Activated naive CD4-positive, alpha-beta T cell treated with anti-CD3 and anti-CD28 coated beads, Interleukin-2, amount 10 ng/mL, durations not matched to agents 7 days and 5 days (primary cell): ENCODE data around the gene PDGFC.
"Not testable (repeated sequence)": the region's sequence is repeated elsewhere in the genome, so short reads cannot be mapped to it uniquely, and the experiment has no call there.

ENCODE experiments used
- CTCF ChIA-PET: fragments of 350-600 bp; sonication (Branson Sonifier 250); formaldehyde crosslinking; loops from one replicate; lab custom pipeline; 2021; ENCODE audit warnings: antibody characterized with exemption; lab: Charles Lee
- DNase-seq: peaks from one replicate; pipeline ENCODE4 v3.0.0-alpha.2; 2020
- H3K27ac Mint-ChIP-seq: one replicate; pipeline ENCODE4 v1.8.0; 2021; ENCODE audit warnings: mild to moderate bottlenecking, moderate library complexity, mixed read lengths
- H3K27me3 Mint-ChIP-seq: one replicate; pipeline ENCODE4 v1.8.0; 2021; ENCODE audit warnings: mild to moderate bottlenecking, mixed read lengths
- H3K36me3 Mint-ChIP-seq: one replicate; pipeline ENCODE4 v1.8.0; 2021; ENCODE audit warnings: mixed read lengths
- H3K4me1 Mint-ChIP-seq: one replicate; pipeline ENCODE4 v1.8.0; 2021; ENCODE audit warnings: mixed read lengths
- H3K4me3 Mint-ChIP-seq: one replicate; pipeline ENCODE4 v1.8.0; 2021; ENCODE audit warnings: mild to moderate bottlenecking, moderate library complexity, mixed read lengths
- H3K9me3 Mint-ChIP-seq: one replicate; pipeline ENCODE4 v1.8.0; 2021; ENCODE audit warnings: mixed read lengths

Gene PDGFC

DNA sequence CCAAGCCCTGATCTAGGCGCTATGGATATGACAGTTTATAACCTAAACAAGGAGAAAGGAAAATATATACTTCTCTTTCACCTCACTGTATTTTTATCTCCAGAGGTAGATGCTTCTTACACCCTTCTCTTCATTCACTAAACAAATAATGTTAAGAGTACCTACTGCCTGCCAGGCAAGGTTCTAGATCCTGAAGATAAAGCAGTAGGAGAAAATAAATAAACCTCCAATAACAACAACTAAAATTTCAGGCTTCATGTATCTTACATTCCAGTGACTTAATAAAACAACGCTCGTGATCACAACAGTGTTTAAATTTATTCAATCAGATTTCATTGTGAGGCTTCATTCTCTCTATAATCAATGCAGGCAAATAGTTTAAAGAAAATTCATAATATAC lies 20.7 kb downstream of the PDGFC start:
- H3K27ac Mint-ChIP-seq = no peak overlapping the region
- no peaks in the 10 kb centered on the region for H3K4me1 Mint-ChIP-seq
- CTCF ChIA-PET = no interaction called here

DNA sequence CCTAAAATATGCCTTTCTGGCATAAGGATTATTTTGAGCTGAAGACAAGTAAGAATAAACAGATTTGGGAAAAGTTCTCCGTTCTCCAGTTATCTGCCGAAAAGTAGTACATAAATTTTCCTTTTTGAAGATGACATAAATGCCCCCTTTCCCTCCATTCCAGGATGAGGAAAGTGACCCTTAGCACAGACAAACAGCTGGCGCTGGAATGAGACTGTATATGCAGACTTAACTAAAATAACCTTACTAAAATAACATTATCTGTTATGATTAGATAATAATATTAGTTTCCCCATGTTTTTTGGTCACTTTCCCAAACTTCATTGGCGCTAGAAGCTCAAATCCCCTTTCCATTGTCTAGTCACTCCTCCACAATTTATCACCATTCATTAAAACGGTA lies 21.5 kb downstream of the PDGFC start:
- DNase-seq = no peak
- no peaks in the 10 kb centered on the region for H3K36me3 Mint-ChIP-seq
- H3K4me1 Mint-ChIP-seq = no peaks in the 10 kb centered on the region
- CTCF ChIA-PET = no interaction called here
- H3K27me3 Mint-ChIP-seq = no peaks in the 10 kb centered on the region
- no peaks in the 10 kb centered on the region for H3K9me3 Mint-ChIP-seq
- no peak overlapping the region for H3K27ac Mint-ChIP-seq
- no peak overlapping the region for H3K4me3 Mint-ChIP-seq

More for the DNA sequence above, 20.7 kb downstream of the PDGFC start:
- DNase-seq = no peak
- Mint-ChIP-seq H3K36me3 (no peaks in the 10 kb centered on the region), H3K27me3 (no peaks in the 10 kb centered on the region), H3K4me3 (no peak overlapping the region), H3K9me3 (no peaks in the 10 kb centered on the region)

DNA sequence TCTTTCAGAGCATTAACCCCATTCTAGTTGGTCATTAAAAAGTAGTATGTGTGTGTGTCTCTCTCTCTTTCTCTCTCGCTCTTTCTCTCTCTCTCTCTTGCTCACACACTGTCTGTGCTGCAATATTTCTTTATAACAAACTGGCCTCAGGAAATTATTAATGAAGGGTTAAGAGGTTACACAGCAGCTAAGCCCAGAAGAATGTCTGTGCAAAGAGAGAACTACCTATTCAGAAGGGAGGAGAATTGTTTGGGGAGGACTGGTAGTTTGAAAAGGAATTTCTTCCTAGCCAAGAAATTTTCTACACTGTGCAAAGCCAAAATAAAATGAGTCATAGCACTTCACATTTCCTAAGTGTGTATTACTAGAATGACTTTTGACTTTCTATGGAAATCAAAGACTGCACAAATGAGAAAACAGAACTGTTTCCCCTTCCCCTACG lies 22.2 kb downstream of the PDGFC start:
- Mint-ChIP-seq H3K36me3 (no peaks in the 10 kb centered on the region), H3K9me3 (no peaks in the 10 kb centered on the region), H3K4me1 (no peaks in the 10 kb centered on the region), H3K27ac (no peak overlapping the region), H3K4me3 (no peak overlapping the region), H3K27me3 (no peaks in the 10 kb centered on the region)
- CTCF ChIA-PET = no interaction called here
- no peak for DNase-seq

DNA sequence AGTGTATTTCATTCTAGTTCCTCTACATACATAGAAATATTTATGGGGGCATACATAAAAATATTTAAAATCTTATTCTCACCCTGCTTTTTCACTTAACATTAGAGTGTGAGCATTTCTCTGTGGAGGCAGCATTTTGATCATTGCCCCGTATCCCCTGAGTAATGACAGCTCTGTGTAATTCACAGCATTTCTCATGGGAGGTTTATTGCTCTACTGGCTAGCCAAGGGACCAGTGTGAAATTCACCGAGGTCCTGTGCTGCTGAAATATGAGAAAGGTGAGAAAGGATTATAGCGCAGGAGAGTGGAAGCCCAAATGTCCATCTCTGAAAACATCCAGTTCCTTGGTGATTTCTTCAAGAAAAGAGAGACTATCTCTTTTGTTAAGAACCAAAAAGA lies 22.9 kb downstream of the PDGFC start:
- no peaks in the 10 kb centered on the region for H3K27me3 Mint-ChIP-seq
- H3K4me1 Mint-ChIP-seq = no peaks in the 10 kb centered on the region
- H3K36me3 Mint-ChIP-seq = no peaks in the 10 kb centered on the region
- CTCF ChIA-PET = no interaction called here
- DNase-seq = no peak
- H3K9me3 Mint-ChIP-seq = no peaks in the 10 kb centered on the region
- H3K4me3 Mint-ChIP-seq = no peak overlapping the region
- no peak overlapping the region for H3K27ac Mint-ChIP-seq

DNA sequence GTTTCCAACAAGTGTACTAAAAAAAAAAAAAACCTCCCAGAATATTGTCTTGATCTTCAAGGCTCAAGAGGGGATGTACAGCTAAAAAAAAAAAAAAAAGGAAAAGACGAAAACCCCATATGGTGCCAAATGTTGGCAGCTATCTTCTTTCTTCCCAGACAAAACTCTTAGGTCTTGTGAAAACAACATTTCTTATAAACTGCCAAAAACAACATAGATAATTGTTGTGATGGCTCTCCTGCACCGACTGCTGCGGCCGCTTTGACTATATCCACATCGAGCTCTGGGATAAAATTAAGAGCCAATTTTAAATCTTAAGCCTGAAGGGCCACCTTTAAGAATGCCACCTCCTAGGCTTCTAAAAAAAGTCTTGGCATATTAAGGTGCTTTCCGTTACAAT lies 23.5 kb downstream of the PDGFC start:
- DNase-seq = no peak
- no peak overlapping the region for H3K4me3 Mint-ChIP-seq
- no peak overlapping the region for H3K27ac Mint-ChIP-seq
- no peaks in the 10 kb centered on the region for H3K4me1 Mint-ChIP-seq
- CTCF ChIA-PET = interaction anchor here (0.6 kb wide), 1 partner anchor 13 kb away, joined by 3 read pairs; no protein-coding TSS in a partner anchor
- H3K27me3 Mint-ChIP-seq = no peaks in the 10 kb centered on the region
- no peaks in the 10 kb centered on the region for H3K36me3 Mint-ChIP-seq
- H3K9me3 Mint-ChIP-seq = no peaks in the 10 kb centered on the region

DNA sequence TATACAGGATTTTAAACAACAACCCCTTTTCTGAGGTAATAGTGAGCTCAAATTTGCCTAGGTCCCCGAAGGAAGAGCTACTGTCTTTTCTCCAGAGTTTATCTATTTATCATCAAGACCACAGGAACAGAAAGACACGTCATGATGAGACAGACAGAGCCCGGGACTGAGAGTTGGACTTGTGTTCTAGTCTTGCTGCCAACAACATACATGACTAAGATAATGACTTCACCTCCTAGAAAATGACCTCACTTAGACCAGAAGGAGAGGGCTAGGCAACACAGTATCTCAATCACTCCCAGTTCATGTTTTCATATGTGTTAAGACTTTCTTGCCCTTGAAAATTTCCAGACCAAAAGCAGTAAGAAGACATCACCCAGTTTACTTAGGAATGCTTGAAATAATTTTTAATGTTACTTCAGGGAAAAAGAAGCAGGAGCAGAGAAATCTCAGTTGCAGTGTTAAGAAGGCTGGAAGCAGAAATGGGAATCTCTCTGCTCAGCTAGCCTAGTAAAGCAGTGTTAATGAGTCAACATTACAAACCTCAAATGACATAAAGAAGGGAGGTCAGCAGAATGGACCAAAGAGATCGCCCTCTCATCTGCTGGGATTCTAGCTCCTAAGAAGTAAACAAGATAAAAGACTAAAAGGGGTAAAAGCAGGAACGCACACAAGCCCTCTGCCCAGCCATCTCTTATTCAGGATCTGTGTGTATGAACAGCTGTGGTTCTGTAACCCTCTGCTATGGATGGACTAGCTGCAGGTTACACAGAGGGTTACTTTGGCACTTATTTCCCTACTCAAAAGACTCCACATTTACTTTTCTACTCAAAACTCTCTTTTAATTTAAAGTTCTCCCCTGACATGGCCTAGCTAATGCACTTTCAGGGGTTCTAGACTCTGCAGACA lies 24.8 kb downstream of the PDGFC start:
- DNase-seq = no peak
- H3K27me3 Mint-ChIP-seq = no peaks in the 10 kb centered on the region
- no peaks in the 10 kb centered on the region for H3K9me3 Mint-ChIP-seq
- H3K4me3 Mint-ChIP-seq = no peak overlapping the region
- H3K36me3 Mint-ChIP-seq = no peaks in the 10 kb centered on the region
- CTCF ChIA-PET = no interaction called here
- no peaks in the 10 kb centered on the region for H3K4me1 Mint-ChIP-seq
- H3K27ac Mint-ChIP-seq = no peak overlapping the region

DNA sequence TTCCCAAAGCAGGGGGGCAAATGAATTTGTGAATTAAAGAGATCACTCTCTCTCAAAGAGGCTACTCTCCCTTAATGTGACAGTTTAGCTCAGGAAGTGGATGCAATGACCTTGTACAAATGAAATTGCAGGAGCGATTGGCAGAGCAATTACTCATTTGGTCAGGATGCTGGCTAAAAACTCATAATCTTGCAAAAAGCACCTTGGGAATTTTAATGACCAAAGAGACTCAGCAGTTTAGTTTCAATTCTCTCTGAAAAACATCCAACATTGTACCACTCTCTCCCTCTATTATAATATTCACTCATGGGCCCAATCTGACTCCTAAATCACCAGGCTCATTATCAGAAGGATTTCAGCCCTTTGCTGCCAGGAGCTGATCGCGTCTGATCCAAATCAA lies 26.1 kb downstream of the PDGFC start:
- no peaks in the 10 kb centered on the region for H3K27me3 Mint-ChIP-seq
- no peaks in the 10 kb centered on the region for H3K9me3 Mint-ChIP-seq
- H3K4me1 Mint-ChIP-seq = no peaks in the 10 kb centered on the region
- H3K4me3 Mint-ChIP-seq = no peak overlapping the region
- H3K36me3 Mint-ChIP-seq = no peaks in the 10 kb centered on the region
- no peak overlapping the region for H3K27ac Mint-ChIP-seq
- no peak for DNase-seq
- CTCF ChIA-PET = no interaction called here

DNA sequence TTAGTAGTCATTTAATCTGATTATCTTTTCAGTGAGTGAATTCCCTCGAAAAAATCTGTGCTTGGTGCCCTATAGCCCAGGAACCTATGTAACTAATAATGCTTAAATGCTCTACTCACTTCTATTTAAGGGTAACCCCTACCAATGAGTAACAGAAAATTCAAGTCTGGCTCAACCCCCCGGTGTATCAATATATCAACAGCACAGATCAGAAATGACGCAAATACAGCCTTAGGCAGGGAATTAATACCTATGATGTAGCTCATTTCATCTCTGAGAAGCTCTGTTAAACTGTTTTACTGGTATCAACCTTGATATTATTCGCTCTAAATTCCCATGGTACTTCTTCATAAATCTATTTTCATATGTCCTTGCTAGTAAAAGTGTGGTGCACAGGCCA lies 28.6 kb downstream of the PDGFC start:
- Mint-ChIP-seq H3K27ac (no peak overlapping the region), H3K4me1 (no peaks in the 10 kb centered on the region), H3K4me3 (no peak overlapping the region), H3K27me3 (no peaks in the 10 kb centered on the region), H3K36me3 (no peaks in the 10 kb centered on the region), H3K9me3 (no peaks in the 10 kb centered on the region)
- no peak for DNase-seq
- CTCF ChIA-PET = no interaction called here

DNA sequence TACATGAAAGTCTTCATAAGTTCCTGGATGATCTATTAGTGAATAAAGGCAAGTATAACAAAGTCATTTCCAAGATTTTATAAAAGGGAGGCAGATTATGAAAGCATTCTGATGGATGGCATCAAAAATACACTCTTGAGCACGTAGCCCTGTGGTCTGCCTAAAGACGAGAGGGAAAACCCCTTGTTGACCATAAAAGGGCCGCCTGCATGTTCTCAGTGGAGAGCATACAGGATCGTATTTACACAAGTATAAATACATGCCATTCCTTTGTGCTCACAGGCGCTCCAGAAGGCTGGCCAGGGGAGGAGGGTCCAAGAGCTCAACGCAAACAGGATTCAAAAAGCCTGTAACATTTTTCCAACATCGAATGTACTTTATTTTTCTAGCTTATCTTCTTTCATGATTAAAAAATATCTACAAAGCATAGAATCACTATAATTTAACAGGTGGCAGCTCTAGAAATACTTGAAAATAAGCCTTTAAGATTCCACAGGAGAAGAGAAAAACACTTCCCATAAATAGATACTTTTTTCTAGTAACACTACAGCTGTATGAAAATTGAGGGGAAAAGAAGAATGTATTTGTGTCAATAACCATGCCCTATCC lies 29.6 kb downstream of the PDGFC start:
- Mint-ChIP-seq H3K4me3 (no peak overlapping the region), H3K4me1 (no peaks in the 10 kb centered on the region), H3K36me3 (no peaks in the 10 kb centered on the region), H3K9me3 (no peaks in the 10 kb centered on the region), H3K27me3 (no peaks in the 10 kb centered on the region), H3K27ac (no peak overlapping the region)
- DNase-seq = no peak
- CTCF ChIA-PET = no interaction called here

DNA sequence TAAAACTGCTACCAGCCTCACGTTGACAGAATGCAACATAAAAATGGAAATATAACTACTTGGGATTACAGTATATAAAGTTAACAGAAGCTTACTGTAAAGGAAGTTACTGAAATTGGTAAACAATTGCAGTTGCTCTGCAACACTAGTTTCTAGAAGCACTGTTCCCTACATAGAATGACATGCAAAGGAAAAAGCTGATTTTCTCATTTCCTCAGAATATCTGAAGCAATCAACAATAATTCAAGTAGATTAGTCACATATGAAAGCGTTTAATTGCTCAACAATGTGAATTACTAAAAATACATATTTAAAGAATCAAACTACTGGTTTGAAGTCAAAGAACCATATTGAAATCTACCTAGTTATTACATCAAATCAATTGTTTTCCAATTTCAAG lies 31.8 kb downstream of the PDGFC start:
- Mint-ChIP-seq H3K36me3 (no peaks in the 10 kb centered on the region), H3K27me3 (no peaks in the 10 kb centered on the region), H3K9me3 (no peaks in the 10 kb centered on the region), H3K4me3 (no peak overlapping the region), H3K27ac (no peak overlapping the region), H3K4me1 (no peaks in the 10 kb centered on the region)
- CTCF ChIA-PET = no interaction called here
- no peak for DNase-seq

DNA sequence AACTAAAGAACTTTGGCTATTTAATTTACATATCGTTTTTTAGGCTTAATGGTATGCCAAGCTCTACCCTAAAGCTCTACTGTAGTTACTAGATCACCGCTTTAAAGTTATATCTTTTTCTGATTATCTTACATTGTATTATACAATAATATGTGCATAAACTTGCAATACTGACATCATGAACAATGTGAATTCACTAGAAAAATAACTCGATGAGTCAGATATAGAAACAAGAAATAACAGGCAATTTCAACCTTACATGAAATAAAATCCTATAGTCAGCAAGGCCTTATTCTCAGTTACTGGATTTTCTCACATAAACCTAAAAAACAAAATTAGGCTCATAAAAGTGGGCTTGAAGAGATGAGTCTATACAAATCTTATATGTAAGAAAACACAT lies 32.5 kb downstream of the PDGFC start:
- H3K9me3 Mint-ChIP-seq = no peaks in the 10 kb centered on the region
- no peaks in the 10 kb centered on the region for H3K4me1 Mint-ChIP-seq
- no peak overlapping the region for H3K27ac Mint-ChIP-seq
- DNase-seq = no peak
- H3K36me3 Mint-ChIP-seq = no peaks in the 10 kb centered on the region
- no peak overlapping the region for H3K4me3 Mint-ChIP-seq
- CTCF ChIA-PET = no interaction called here
- H3K27me3 Mint-ChIP-seq = no peaks in the 10 kb centered on the region

DNA sequence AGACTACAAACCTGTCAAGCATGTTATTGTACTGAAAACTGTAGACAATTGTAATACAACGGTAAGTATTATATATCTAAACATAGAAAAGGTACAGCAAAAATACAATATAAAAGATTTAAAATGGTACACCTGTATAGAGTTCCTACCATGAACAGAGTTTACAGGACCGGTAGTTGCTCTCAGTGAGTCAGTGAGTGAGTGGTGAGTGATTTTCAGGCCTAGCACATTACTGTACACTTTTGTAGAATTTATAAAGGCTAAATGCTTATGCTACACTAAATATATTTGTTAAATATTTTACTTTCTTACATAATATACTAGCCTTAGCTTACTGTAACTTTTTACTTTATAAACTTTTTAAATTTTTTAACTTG lies 37.4 kb downstream of the PDGFC start:
- H3K4me1 Mint-ChIP-seq = no peaks in the 10 kb centered on the region
- CTCF ChIA-PET = no interaction called here

DNA sequence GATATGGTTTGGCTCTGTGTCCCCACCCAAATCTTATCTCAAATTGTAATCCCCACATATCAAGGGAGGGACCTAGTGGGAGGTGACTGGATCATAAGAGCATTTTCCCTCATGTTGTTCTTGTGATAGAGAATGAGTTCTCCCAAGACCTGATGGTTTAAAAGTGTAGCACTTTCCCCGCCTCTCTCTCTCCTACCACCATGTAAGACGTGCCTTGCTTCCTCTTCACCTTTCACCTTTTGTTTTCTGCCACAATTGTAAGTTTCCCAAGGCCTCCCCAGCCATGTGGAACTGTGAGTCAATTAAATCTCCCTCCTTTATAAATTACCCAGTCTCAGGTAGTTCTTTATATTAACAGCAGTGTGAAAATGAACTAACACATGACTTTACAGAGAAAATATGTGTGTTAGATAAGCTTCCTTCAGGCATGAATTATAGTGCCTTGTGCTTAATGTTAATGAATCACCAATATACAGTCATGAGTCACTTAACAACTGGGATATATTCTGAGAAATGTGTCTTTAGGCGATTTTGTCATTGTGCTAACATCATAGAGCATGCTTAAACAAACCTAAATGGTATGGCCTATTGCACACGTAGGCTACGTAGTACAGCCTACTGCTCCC lies 37.9 kb downstream of the PDGFC start:
- CTCF ChIA-PET = no interaction called here
- Mint-ChIP-seq H3K36me3 (no peaks in the 10 kb centered on the region), H3K27ac (no peak overlapping the region), H3K9me3 (no peaks in the 10 kb centered on the region), H3K27me3 (no peaks in the 10 kb centered on the region), H3K4me1 (no peaks in the 10 kb centered on the region), H3K4me3 (no peak overlapping the region)
- DNase-seq = no peak

More for the DNA sequence above, 37.4 kb downstream of the PDGFC start:
- Mint-ChIP-seq H3K27ac (no peak overlapping the region), H3K4me3 (no peak overlapping the region), H3K36me3 (no peaks in the 10 kb centered on the region), H3K9me3 (no peaks in the 10 kb centered on the region), H3K27me3 (no peaks in the 10 kb centered on the region)
- DNase-seq = no peak

DNA sequence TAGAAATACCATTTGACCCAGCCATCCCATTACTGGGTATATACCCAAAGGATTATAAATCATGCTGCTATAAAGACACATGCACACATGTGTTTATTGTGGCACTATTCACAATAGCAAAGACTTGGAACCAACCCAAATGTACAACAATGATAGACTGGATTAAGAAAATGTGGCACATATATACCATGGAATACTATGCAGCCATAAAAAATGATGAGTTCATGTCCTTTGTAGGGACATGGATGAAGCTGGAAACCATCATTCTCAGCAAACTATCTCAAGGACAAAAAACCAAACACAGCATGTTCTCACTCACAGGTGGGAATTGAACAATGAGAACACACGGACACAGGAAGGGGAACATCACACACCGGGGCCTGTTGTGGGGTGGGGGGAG lies 39.2 kb downstream of the PDGFC start:
- CTCF ChIA-PET = interaction anchor here (0.6 kb wide), 1 partner anchor 182 kb away, joined by 3 read pairs; no protein-coding TSS in a partner anchor
- not testable (repeated sequence) for H3K4me3 Mint-ChIP-seq, H3K36me3 Mint-ChIP-seq, H3K27me3 Mint-ChIP-seq, H3K27ac Mint-ChIP-seq, DNase-seq, H3K4me1 Mint-ChIP-seq, H3K9me3 Mint-ChIP-seq

DNA sequence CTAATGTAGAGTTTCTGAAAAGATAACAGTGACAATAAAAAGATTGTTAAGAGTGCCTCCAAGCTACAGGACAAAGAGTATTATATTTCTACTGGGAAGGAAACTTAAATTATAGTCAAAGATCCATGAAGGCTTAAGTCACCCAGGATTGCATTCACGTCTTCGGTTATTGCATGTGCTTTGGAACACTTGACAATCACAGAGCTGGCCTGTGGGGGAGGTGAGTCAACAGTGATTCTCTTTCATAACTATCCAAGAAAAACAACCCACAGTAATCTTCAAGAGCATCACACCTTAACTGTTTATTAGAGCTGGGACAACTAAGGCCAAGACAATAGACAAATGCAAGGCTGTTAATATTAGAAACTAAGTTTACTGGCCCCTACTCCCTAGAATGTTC lies 40.3 kb downstream of the PDGFC start:
- Mint-ChIP-seq H3K36me3 (no peaks in the 10 kb centered on the region), H3K4me1 (no peaks in the 10 kb centered on the region), H3K9me3 (peaks cover 5% of the 10 kb centered on the region), H3K27ac (no peak overlapping the region), H3K27me3 (no peaks in the 10 kb centered on the region), H3K4me3 (no peak overlapping the region)
- CTCF ChIA-PET = no interaction called here
- no peak for DNase-seq
